Stimulated activated CD8-positive, alpha-beta memory T cell treated with anti-CD3 and anti-CD28 coated beads, Interleukin-12 subunit alpha, Interleukin-12 subunit beta, amount 100 ng/mL, for 24 hours (primary cell): Measurements from ENCODE around the gene ADAMTS17.
"Not testable (repeated sequence)": the region's sequence is repeated elsewhere in the genome, so short reads cannot be mapped to it uniquely, and the experiment has no call there.

Experiments
- DNase-seq: peaks from one replicate; pipeline ENCODE4 v3.0.0-alpha.2; 2020; ENCODE audit errors: extremely low read depth

Gene ADAMTS17

GRCh38 chr15:99956820-99957641 is 384.7 kb downstream of the ADAMTS17 start:
- no peak for DNase-seq

- no peak for DNase-seq
Measured at GRCh38 chr15:99956022-99956775, 385.6 kb downstream of the ADAMTS17 start.

GRCh38 chr15:99955532-99955931 is 386.2 kb downstream of the ADAMTS17 start:
- DNase-seq: no peak

- no peak for DNase-seq
Measured at GRCh38 chr15:99955181-99955525, 386.6 kb downstream of the ADAMTS17 start.

GRCh38 chr15:99954361-99955180 is 387.2 kb downstream of the ADAMTS17 start:
- no peak for DNase-seq

- no peak for DNase-seq
Measured at GRCh38 chr15:99953886-99954285, 387.9 kb downstream of the ADAMTS17 start.

GRCh38 chr15:99951511-99951910 is 390.3 kb downstream of the ADAMTS17 start:
- no peak for DNase-seq

- no peak for DNase-seq
Measured at GRCh38 chr15:99944131-99944530, 397.6 kb downstream of the ADAMTS17 start.

GRCh38 chr15:99943466-99943865 is 398.3 kb downstream of the ADAMTS17 start:
- DNase-seq: no peak

- no peak for DNase-seq
Measured at GRCh38 chr15:99932676-99933402, 408.9 kb downstream of the ADAMTS17 start.

- no peak for DNase-seq
Measured at GRCh38 chr15:99931703-99932603, 409.8 kb downstream of the ADAMTS17 start.

GRCh38 chr15:99930696-99931095 is 411.1 kb downstream of the ADAMTS17 start:
- no peak for DNase-seq

- no peak for DNase-seq
Measured at GRCh38 chr15:99929266-99929665, 412.5 kb downstream of the ADAMTS17 start.

- peak; percentile 60 for DNase-seq
Measured at GRCh38 chr15:99928429-99928981, 413.3 kb downstream of the ADAMTS17 start.

- not testable (repeated sequence) for DNase-seq
Measured at GRCh38 chr15:99926532-99926931, 415.2 kb downstream of the ADAMTS17 start.

- DNase-seq: peak; percentile 41
Measured at GRCh38 chr15:99925661-99926461, 415.9 kb downstream of the ADAMTS17 start.

GRCh38 chr15:99923711-99924110 is 418.1 kb downstream of the ADAMTS17 start:
- no peak for DNase-seq
